Caki2 (cell line): ENCODE measurements around the gene LTBP1. TPM values are rescaled to one million over a fixed set of nuclear protein-coding genes. Genes with fewer than 3 reads are reported as not detected.

Source experiments
- DNase-seq: peaks from one replicate; pipeline ENCODE4 v3.0.0-alpha.2; 2015; ENCODE audit warnings: low read depth
- in situ Hi-C: cut with HindIII; loops from 2 replicates; pipeline ENCODE4 v1.10.0; 2016; ENCODE audit warnings: low sequenced_read_pairs, low pct_unique_long_range_greater_than_20kb, mixed read lengths
- total RNA-seq: library from RNA; depleted of rRNA; stranded (reverse); fragments of >200 nt; shearing (Covaris generic); gene quantifications from 2 replicates; pipeline ENCODE4 v1.2.3, GENCODE V29; 2014; ENCODE audit warnings: low replicate concordance

LTBP1 gene
- total RNA-seq, 1 experiment from 2014 or later = 3.6 TPM

DNA sequence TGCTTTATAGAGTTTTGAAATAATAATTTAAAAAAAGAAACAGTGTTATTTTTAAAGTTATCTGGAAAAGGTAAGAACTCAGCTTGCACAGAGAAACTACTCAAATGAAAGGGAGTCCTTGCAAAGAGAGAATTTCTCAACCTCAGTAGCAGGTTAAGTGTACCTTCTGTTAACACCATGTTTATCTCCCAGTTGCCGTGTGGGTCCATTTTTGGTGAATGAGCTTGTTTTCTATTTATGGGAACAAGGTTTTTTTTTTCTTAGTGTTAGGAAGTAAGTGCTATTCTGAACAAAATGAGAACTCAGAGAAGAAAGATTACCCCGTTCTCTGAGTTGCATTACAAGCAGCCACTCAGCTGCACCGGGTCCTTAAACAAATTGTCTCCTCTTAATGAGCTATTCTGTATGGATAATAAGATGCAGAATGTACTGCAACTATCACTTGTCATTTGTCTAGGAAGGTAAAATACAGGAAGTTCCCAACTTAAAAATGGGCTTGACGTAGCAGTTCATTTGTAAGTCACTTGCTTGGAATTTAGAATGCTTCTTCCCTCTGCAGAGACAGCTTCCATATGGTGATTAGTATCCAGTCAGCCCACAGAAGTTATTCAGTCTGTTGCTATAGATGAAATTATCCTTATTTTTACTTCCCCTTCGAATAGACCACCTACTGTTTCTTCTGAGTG lies 74.9 kb downstream of the LTBP1 start:
- no peak for DNase-seq
- in situ Hi-C loops = no loop called here

DNA sequence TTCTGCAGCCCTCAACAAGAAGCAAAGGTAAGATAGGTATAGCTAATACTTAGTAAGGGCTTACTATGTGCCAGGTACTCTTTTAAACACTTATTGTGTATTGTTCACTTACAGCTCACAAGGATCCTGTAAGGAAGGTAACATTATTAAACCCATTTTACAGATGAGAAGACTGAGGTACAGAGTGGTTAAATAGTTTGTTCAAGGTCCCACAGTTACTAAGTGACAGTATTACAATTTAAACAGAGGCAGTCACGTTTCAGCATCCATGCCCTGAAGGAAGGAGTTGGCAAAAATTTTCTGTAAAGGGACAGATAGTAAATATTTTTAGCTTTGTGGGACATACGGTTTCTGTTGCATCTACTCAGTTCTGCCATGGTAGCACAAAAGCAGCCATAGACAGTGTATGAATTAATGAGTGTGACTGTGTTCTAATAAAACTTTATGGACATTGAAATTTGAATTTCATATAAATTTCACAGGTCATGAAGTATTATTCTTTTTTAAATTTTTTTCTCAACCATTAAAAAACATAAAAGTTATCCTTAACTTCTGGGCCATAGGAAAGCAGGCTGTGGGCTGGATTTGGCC lies 75.7 kb downstream of the LTBP1 start:
- in situ Hi-C loops = no loop called here
- no peak for DNase-seq

DNA sequence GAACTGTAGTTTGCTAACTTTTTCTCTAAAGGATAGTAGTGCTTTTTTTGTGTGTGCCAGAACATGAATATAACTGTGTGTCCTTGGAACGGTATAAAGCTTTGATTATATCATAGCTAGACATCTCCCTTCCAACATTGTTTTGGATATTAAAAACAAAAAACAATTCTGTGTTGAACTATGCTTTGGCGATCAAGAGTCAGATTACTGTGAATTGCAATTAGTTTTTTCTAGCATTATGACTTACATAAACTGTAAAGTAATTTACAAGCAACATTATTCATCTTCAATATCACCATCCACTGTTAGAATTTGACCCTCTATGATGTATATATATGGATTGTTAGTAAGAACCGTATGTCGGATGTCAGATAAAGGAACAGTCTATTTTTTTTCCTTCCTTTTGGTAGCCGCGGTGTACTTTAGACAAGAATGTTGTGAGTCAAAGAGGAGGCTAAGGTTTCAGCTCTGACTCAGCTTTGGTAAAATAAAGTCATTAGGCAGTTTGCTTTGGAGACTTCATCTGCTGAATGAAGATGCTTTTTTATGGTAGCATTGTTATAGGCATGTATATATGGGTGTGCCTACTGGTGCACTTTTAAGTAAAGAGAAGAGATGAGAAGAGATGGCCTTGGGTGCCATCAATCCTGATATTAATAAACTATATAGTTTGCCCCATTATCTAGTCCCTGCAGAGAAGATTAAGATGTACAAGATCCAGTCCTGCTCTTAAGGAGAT lies 76.4 kb downstream of the LTBP1 start:
- DNase-seq = peak; percentile 40
- in situ Hi-C loops = no loop called here

DNA sequence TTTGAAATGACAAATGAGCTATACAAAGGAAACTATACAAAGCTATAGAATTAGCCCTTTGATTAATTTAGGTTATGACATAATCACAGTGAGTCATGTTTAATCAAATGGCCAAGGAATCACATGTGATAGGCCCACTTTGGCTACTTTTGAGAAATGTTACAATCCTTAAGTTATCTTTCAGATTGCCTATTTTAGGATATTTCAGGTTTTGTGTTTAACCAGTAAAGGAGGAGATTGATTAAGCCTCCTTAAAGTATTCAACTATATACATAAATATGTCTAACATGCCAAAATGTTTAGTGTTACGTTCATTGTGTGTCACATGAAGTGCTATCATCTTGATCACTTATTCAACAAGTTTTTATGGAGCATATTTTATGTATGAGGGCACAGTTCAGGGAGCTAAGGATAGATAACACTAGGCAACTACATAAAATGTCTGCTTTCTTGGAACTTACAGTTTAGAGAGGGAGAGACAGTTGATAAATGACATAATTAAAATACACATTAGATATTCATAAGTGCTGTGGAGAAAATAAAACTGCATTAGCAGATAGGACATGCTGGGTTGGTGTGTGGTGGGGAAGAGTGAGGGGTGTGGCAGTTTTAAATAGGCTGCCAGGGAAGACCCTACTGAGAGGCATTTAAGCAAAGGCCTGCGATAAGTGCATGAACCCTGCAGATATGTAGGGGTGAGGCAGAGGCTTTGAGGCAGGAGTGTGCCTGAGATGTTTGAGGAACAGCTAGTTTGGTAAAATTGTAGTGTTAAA lies 77.2 kb downstream of the LTBP1 start:
- in situ Hi-C loops = no loop called here
- DNase-seq = no peak

DNA sequence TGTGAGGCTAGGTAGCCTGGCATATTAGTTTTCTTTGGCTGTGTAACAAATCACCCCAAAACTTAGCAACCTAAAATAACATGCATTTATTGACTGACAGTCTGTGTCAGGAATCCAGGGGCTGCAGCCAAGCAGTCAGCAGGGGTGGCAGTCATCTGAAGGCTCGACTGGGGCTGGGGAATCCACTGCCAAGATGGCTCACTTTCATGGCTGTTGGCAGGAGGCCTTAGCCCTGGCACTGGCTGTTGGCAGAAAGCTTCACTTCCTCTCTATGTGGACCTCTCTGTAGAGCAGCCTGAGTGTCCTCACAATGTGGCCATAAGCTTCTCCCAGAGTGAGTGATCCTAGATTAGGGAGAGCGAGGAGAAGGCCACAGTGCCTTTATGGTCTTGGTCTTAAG lies 78.0 kb downstream of the LTBP1 start:
- in situ Hi-C loops = no loop called here
- DNase-seq = no peak

DNA sequence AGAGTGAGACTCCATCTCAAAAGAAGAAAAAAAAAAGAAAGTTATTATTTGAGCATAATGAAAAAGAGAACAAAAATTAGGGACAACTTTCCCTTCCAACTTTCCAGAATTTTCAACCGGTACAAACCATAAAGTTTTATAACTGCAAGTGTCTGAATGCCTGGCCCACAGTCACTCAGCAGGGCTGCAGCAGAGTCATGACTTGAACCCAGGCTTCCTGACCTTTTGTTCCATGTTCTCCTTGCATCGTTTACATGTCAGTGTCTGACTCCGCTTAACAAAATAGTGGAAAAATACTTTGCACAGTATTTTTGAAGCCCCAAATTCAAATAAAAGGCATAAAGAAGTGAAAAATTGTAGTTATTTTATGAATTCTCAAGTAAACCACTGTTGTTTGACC lies 82.7 kb downstream of the LTBP1 start:
- no peak for DNase-seq
- in situ Hi-C loops = no loop called here

DNA sequence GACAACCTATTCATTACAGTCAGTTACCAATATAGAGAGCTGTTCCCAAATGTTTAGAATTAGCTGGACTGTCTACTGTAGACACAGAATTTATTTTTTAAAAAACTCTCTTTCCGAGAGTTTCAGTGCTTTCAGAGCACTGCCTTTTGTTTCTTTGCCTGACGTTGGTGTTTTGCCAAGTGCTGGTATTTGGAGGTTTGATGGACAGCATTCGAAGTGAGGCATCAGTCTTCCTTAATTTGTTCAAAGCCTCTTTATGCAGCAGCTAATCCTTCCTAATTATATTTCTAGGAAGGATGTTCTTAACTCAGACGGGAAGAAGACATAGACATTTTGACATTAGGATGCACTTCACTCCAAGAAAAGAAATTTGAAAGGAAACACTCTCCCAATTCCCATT lies 83.2 kb downstream of the LTBP1 start:
- in situ Hi-C loops = no loop called here
- DNase-seq = no peak

DNA sequence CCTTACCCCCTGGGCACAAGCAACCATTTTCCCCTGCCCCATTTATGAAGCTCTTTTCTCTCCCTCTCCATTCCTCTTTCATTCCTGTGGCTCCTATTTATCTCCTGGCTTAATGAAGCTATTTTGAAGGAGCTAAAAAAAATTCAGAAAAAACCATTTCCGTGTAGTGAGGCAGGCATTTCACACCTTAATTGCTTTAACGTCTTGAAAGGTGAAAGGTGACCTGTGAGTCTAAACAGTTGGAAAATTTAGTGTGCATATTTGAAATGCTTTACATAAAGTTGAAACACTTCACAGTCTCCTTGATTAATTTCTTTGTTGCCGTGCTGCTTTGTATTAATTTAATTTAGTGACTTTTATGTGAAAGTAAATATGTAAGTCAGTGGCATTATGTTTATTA lies 83.6 kb downstream of the LTBP1 start:
- no peak for DNase-seq
- in situ Hi-C loops = no loop called here

DNA sequence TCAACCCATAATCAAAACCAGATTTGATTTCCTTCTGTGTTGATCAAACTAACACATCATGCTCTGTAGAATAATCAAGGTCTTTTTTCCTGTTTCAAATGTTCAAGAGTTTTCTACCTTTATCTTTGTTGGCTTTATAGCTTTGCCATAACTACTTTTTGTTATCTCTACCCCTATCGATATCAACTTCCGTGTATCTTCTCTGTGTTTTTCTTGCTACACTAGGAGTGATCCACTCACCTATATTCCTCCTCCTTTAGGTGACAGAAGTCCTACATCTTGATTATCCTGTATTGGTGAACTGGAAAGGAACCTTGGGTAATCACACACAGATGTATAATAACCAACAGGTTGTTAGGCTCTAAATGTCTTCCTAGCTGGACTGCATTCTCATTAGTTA lies 85.5 kb downstream of the LTBP1 start:
- no peak for DNase-seq
- in situ Hi-C loops = no loop called here

DNA sequence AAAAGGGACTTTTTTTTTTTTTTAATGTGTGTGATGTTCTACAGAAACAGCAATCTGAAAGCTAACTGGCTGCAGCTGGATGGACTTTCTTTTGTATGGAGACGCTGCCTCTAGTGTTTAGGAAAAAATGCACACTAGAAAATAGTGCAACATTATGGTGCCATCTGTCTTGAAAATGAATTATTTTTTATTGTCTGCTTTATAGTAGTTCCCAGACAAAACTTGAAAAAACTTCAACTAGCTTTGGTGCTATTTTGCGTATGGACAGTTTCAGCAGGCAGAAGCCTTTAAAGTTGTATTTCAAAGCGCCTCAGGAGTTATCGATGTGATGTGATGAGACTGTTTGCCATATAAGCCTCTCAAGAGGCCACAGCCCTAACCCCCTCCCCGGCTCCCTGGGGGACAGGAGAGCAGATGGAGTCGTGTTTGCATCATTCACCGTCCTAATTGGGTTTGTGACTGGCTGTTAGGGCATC lies 86.9 kb downstream of the LTBP1 start:
- DNase-seq = peak; percentile 38
- in situ Hi-C loops = no loop called here

DNA sequence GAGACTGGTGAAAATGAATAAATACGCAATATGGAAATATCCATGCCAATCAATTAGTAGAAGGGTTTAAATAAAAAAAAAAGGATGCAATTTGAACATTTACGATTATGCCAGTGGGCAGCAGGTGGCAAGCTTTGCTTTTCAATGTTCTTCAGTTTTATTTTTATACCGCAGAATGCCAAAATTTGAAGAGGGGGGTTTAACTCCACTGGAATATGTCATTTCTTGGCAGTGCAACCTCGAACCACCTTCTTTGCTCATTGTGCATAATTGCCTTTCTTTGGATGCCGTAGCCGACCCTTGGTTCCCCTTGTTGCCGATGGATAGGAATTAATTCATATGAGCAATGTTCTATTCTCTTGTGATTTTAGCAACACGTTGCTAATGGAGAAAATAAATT lies 88.0 kb downstream of the LTBP1 start:
- DNase-seq = no peak
- in situ Hi-C loops = no loop called here

DNA sequence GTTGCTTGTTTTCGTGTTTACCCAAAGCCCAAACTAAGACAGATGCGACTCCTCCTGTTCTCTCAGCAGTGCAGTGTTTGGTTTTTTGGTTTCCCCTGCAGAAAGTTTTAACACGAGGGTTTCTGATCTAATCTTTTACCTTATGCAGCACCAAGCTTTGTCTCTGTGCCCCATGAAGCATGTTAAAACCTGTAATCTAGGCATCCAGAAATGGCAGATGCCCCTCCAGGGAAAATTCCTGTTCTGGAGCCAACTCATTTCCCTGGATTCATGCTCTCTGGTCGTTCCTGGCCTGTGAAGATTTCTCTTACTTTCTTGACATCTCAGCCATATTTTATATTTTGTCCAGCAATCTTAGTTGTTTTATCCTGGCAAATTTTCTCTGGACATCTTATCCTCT lies 91.5 kb downstream of the LTBP1 start:
- in situ Hi-C loops = no loop called here
- no peak for DNase-seq

DNA sequence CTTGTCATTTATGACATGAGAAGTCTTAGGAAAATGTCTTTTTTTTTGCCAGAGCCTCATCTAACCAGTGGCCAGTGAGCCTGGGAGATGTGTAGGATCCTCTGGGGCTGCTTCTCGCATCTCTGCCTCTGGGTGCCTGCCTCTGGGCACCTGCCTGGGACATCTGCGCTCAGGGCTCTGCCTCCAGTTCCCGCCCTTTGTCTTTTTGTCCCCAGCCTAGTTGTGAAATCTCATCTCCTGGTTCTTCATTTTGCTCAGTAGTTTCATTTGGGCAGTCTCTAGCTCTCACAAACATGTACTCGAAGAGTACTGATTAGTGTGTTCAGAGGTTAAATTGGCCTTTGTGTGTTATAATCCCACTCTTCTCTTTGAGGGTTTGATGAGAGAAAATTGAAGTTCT lies 92.0 kb downstream of the LTBP1 start:
- in situ Hi-C loops = no loop called here

DNA sequence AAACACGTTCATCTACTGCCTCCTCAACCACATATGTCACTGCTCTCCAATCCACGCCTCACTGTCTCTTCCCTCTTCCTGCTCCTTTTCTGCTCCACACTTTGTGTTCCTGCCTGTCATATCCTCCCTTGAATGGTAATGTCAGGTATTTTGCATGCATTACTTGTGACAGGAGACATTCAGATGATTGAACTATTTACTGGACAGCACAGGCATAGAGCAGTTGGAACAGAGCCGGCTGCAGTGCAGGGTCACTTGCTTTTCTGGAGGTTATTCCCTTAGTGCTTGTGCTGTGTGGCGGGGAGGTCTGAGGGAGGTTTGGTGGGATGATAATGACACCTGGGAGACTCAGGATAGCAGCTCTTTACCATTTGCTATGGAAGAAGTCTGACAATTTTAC lies 93.8 kb downstream of the LTBP1 start:
- in situ Hi-C loops = no loop called here
- DNase-seq = no peak

More for the DNA sequence above, 92.0 kb downstream of the LTBP1 start:
- DNase-seq = no peak

DNA sequence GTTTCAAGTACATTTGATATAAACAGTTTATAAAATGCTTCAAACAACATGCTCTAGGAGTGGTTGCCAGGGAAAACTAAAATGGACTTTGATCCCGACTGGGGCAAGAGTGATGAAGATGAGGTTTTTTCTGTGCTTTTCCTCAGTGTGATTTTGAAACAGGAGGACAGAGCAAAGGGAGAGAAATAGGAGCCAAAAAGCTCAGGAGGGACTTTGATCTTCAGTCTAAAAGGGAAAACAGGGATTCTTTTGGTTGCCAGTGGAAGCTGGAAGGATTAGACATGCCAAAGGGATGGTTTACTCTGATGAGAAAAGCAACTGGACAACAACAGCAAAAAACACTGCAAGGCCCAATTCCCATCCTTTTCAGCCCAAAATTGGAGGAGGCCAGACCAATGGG lies 95.5 kb downstream of the LTBP1 start:
- DNase-seq = no peak
- in situ Hi-C loops = no loop called here

DNA sequence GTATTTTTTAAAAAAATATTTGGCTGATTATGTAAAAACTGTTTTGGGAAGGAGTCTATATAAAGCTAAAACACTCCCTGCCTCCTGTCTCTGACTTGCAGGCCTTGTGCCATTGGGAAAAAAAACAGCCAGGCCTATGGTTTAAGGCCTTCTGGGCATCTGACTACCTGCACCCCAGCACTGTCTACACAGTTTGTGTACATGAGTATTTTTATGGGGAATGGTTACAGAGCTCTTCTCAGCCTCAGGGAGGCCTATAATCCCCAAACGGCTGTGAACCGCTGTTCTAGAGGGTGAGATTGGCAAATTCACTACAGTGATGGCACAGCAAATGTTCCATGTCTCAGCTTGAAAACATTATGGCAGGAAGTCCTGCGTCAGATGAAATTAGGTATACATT lies 96.1 kb downstream of the LTBP1 start:
- DNase-seq = no peak
- in situ Hi-C loops = no loop called here

DNA sequence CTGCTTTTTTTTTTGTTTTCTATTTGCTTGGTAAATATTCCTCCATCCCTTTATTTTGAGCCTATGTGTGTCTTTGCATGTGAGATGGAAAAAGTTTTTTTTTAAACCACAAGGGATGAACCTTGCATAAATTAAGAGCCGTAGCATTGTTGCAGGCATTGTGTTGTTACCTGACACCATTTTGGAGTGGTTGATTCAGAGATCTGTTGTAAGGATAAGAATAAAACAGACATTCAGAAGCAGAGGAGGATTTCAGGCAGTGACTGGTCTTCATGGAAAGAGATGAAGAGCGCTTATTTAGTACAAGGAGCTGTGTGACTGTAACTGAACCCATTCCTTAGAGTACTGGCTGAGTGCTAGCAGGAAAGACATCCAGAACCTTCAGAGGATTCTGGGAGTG lies 101.2 kb downstream of the LTBP1 start:
- in situ Hi-C loops = no loop called here

DNA sequence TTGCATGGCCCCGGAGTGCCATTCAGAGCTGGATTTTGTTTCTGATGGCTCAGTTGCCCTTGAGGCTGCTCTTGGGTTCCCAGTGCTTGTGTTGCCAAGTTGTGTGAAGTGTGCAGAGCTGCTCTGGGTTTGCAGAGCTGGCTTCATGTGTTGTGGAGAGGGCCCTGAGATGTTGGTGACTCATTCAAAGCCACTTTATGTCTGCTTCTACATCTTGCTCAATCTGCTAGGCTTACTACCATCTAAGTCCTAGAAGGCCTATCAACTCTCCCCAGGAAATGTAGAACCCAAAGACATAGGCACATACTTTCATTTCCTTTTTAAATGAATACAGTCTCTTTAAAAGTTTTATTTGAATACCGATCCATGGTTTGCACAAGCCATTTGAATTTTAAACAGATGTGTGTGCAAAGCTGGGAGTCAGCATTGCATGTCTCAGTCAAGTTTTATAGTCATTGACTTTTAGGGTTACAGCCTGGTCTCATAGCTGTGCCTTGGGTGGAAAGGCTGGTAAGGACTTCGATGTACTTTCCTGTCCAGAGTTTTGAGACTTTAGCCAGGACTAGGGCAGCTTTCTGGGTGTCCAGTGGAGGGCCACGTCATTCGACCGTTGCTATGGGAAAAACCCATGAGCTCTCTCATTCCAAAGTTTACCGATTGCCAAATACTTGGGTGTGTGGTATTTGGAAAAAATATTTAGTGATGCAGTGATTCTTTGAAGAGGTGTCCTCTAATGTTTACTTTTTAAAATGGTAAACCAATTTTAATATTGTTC lies 105.0 kb downstream of the LTBP1 start:
- in situ Hi-C loops = no loop called here
- no peak for DNase-seq

More for the DNA sequence above, 101.2 kb downstream of the LTBP1 start:
- no peak for DNase-seq
